NCI-H226 (cell line): ENCODE results near the gene PARD3.

ENCODE experiments used
- DNase-seq: peaks from one replicate; pipeline ENCODE4 v3.0.0-alpha.2; 2015

Gene PARD3

GRCh38 chr10:34641913-34642558 lies 173.1 kb downstream of the PARD3 start:
- no peak for DNase-seq

GRCh38 chr10:34641147-34641912 lies 173.8 kb downstream of the PARD3 start:
- no peak for DNase-seq

GRCh38 chr10:34638406-34639054 lies 176.6 kb downstream of the PARD3 start:
- DNase-seq: peak; percentile 57

- DNase-seq: peak; percentile 37
These were observed 177.6 kb downstream of the PARD3 start for GRCh38 chr10:34637418-34637911.

- DNase-seq: no peak
These were observed 180.0 kb downstream of the PARD3 start for GRCh38 chr10:34635111-34635510.

- DNase-seq: no peak
These were observed 181.7 kb downstream of the PARD3 start for GRCh38 chr10:34633374-34633773.

GRCh38 chr10:34629084-34629483 lies 186.0 kb downstream of the PARD3 start:
- no peak for DNase-seq

- peak; percentile 50 for DNase-seq
These were observed 186.8 kb downstream of the PARD3 start for GRCh38 chr10:34628174-34628796.

- DNase-seq: no peak
These were observed 187.4 kb downstream of the PARD3 start for GRCh38 chr10:34627741-34628140.

GRCh38 chr10:34627331-34627730 lies 187.8 kb downstream of the PARD3 start:
- DNase-seq: no peak

GRCh38 chr10:34626158-34626880 lies 188.8 kb downstream of the PARD3 start:
- DNase-seq: peak; percentile 25

- DNase-seq: no peak
These were observed 190.6 kb downstream of the PARD3 start for GRCh38 chr10:34624323-34625153.

- no peak for DNase-seq
These were observed 192.2 kb downstream of the PARD3 start for GRCh38 chr10:34622945-34623344.

- DNase-seq: no peak
These were observed 196.5 kb downstream of the PARD3 start for GRCh38 chr10:34618611-34619010.

GRCh38 chr10:34615770-34616169 lies 199.3 kb downstream of the PARD3 start:
- DNase-seq: no peak

GRCh38 chr10:34613491-34613890 lies 201.6 kb downstream of the PARD3 start:
- no peak for DNase-seq

- DNase-seq: no peak
These were observed 202.2 kb downstream of the PARD3 start for GRCh38 chr10:34612938-34613337.

- peak; percentile 91 for DNase-seq
These were observed 202.7 kb downstream of the PARD3 start for GRCh38 chr10:34612446-34612845.

GRCh38 chr10:34609287-34609940 lies 205.7 kb downstream of the PARD3 start:
- no peak for DNase-seq

- DNase-seq: no peak
These were observed 207.2 kb downstream of the PARD3 start for GRCh38 chr10:34607894-34608293.

- no peak for DNase-seq
These were observed 208.2 kb downstream of the PARD3 start for GRCh38 chr10:34606890-34607289.
